ENCODE results near the gene ARHGEF10L. TPM values are rescaled to one million over a fixed set of nuclear protein-coding genes. Genes with fewer than 3 reads are reported as not detected.

The ARHGEF10L gene
- polyA plus RNA-seq, 1 donor (not counting 4 experiments of a cell fraction or from before 2014, with no cell fraction given): 2.4 TPM

GRCh38 chr1:17683598-17683997 lies 144.1 kb downstream of the ARHGEF10L start:
- Histone ChIP-seq H3K27ac (ENCODE audit: control insufficient read depth, insufficient read depth, low read length) (no peak overlapping the region), H3K4me2 (ENCODE audit: control insufficient read depth, extremely low read depth, insufficient read depth, low read depth, low read length) (peak overlapping the region; percentile 8), H2AFZ (ENCODE audit: control insufficient read depth, low read length) (peak overlapping the region; percentile 30), H3K4me3 (ENCODE audit: control insufficient read depth in 2 of 3, extremely low read depth in 1 of 3, insufficient read depth in 2 of 3, low read depth in 1 of 3, low read length in 3 of 3) (no peak overlapping the region), H3K36me3 (ENCODE audit: control insufficient read depth in 2 of 2, extremely low read depth in 1 of 2, insufficient read depth in 2 of 2, low read length in 2 of 2) (peaks cover 0 to 8% of the 10 kb centered on the region in 2 experiments), H3K27me3 (ENCODE audit: control insufficient read depth, extremely low read depth, insufficient read depth, low read length) (no peaks in the 10 kb centered on the region), H3K9me3 (ENCODE audit: control insufficient read depth, low read depth, low read length) (no peaks in the 10 kb centered on the region), H4K20me1 (ENCODE audit: control insufficient read depth, extremely low read depth, insufficient read depth, low read length) (no peaks in the 10 kb centered on the region), H3K79me2 (ENCODE audit: control insufficient read depth, insufficient read depth, low read length) (no peaks in the 10 kb centered on the region), H3K9ac (ENCODE audit: control insufficient read depth, extremely low read depth, insufficient read depth, low read length) (no peak overlapping the region), H3K4me1 (ENCODE audit: control insufficient read depth, extremely low read depth, insufficient read depth, low read length) (peaks cover 35% of the 10 kb centered on the region), H3K9me1 (ENCODE audit: control insufficient read depth, extremely low read depth, insufficient read depth, low read length) (no peaks in the 10 kb centered on the region)
- TF ChIP-seq CTCF (optimal IDR thresholded peaks at IDR 0.05 in 1 of 3, IDR thresholded peaks at IDR 0.05 in 1 of 3, conservative IDR thresholded peaks at IDR 0.05 in 1 of 3; ENCODE audit: extremely low read depth in 1 of 3, insufficient read depth in 2 of 3, low read length in 3 of 3) (no peak), EZH2 (IDR thresholded peaks at IDR 0.05; ENCODE audit: low read length) (no peak)
- no peak for DNase-seq (ENCODE audit: low read depth, low spot score)
- dilution Hi-C loops (cut with MboI; ENCODE audit: extremely low pct_ligation_motif_present, low sequenced_read_pairs): no loop called here
- FAIRE-seq: no peak

GRCh38 chr1:17684810-17685209 lies 145.3 kb downstream of the ARHGEF10L start:
- no peak overlapping the region for H3K27ac ChIP-seq (ENCODE audit: control insufficient read depth, insufficient read depth, low read length)
- peaks cover 35% of the 10 kb centered on the region for H3K4me1 ChIP-seq (ENCODE audit: control insufficient read depth, extremely low read depth, insufficient read depth, low read length)
- no peak overlapping the region for H3K9ac ChIP-seq (ENCODE audit: control insufficient read depth, extremely low read depth, insufficient read depth, low read length)
- H3K36me3 ChIP-seq (ENCODE audit: control insufficient read depth in 2 of 2, extremely low read depth in 1 of 2, insufficient read depth in 2 of 2, low read length in 2 of 2): peaks cover 0 to 9% of the 10 kb centered on the region in 2 experiments
- no peak overlapping the region for H2AFZ ChIP-seq (ENCODE audit: control insufficient read depth, low read length)
- no peaks in the 10 kb centered on the region for H3K9me1 ChIP-seq (ENCODE audit: control insufficient read depth, extremely low read depth, insufficient read depth, low read length)
- no peaks in the 10 kb centered on the region for H4K20me1 ChIP-seq (ENCODE audit: control insufficient read depth, extremely low read depth, insufficient read depth, low read length)
- no peak for DNase-seq (ENCODE audit: low read depth, low spot score)
- no peak for FAIRE-seq
- dilution Hi-C loops (cut with MboI; ENCODE audit: extremely low pct_ligation_motif_present, low sequenced_read_pairs): no loop called here
- H3K4me3 ChIP-seq (ENCODE audit: control insufficient read depth in 2 of 3, extremely low read depth in 1 of 3, insufficient read depth in 2 of 3, low read depth in 1 of 3, low read length in 3 of 3): no peak overlapping the region
- H3K9me3 ChIP-seq (ENCODE audit: control insufficient read depth, low read depth, low read length): no peaks in the 10 kb centered on the region
- H3K79me2 ChIP-seq (ENCODE audit: control insufficient read depth, insufficient read depth, low read length): no peaks in the 10 kb centered on the region
- no peaks in the 10 kb centered on the region for H3K27me3 ChIP-seq (ENCODE audit: control insufficient read depth, extremely low read depth, insufficient read depth, low read length)
- no peak overlapping the region for H3K4me2 ChIP-seq (ENCODE audit: control insufficient read depth, extremely low read depth, insufficient read depth, low read depth, low read length)
- TF ChIP-seq CTCF (optimal IDR thresholded peaks at IDR 0.05 in 1 of 3, IDR thresholded peaks at IDR 0.05 in 1 of 3, conservative IDR thresholded peaks at IDR 0.05 in 1 of 3; ENCODE audit: extremely low read depth in 1 of 3, insufficient read depth in 2 of 3, low read length in 3 of 3) (no peak), EZH2 (IDR thresholded peaks at IDR 0.05; ENCODE audit: low read length) (no peak)

Measured in keratinocyte (primary cell).